Stimulated activated CD4-positive, alpha-beta T cell treated with anti-CD3 and anti-CD28 coated beads, Interleukin-2, amount 100 ng/mL, for 48 hours (primary cell): ENCODE data around the gene MIEN1.
"Not testable (repeated sequence)": the region's sequence is repeated elsewhere in the genome, so short reads cannot be mapped to it uniquely, and the experiment has no call there.

ENCODE experiments used
- DNase-seq, 2 donors: peaks; one replicate each; pipeline ENCODE4 v3.0.0-alpha.2; 2020

Gene MIEN1

DNA sequence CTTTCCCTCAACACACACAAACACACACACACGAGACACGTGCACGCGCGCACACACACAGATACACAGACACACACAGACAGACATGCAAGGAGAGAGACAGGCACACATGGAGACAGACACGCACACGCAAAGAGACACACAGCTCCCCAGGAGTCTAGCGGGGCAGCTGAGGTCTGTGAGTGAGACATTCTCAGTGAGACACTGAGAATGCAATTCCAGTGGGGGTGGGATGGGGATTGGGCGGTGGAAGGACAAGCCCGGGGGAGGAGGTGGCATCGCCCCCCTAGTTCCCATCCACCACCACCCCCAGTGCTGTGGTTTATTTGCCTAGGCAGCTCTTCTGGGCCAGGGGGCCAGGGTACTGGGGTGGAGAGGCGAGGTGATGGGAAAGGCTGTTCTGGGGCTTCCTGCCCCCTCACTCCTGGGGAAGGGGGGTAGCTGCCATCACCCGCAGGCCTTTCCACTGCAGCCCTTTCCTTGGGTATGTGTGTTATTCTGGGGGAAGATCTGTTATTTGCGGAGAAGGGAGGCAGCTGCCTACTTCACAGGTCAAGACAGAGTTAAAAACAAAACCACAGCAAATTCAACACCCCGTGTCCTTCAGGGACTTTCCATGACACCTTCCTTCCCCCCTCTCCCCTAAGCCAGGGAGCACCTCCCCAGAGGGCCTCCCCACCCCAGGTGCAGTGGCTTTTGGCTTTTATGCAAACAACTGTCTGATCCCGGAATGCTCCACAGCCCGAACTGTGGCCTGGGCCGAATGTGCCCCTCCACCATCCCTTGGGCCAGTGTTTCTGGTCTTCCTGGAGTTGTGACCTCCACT is 25.4 kb upstream of the MIEN1 start:
- DNase-seq, result no peak

DNA sequence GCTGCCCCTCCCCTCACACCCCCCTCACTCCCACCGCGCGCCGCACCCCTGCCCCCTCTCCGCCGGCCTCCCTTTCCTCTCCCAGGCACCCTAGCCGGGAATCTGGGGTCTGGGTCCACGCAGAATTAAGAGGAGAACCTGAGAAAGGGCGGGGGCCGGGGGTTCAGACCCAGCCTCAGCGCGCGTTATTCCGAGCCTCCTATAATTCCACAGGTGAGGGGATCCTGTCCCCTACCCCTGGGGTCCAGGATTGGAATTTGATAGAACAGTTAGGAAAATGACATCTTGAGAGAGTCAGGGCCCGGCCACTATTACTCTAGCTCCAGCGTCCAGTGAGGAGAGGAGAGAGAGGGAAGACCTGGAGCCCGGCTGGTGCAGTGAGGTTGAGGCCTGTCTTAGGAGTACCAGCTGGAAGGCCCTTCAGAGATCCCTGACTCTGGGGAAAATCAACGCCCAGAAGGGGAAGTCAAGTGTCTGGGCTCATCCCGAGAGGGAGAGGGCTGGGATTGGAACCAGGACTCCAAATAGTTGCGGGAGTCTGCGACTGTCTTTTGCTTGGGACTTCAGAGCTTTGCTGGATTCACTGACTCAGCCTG is 24.7 kb upstream of the MIEN1 start:
- no peak for DNase-seq

DNA sequence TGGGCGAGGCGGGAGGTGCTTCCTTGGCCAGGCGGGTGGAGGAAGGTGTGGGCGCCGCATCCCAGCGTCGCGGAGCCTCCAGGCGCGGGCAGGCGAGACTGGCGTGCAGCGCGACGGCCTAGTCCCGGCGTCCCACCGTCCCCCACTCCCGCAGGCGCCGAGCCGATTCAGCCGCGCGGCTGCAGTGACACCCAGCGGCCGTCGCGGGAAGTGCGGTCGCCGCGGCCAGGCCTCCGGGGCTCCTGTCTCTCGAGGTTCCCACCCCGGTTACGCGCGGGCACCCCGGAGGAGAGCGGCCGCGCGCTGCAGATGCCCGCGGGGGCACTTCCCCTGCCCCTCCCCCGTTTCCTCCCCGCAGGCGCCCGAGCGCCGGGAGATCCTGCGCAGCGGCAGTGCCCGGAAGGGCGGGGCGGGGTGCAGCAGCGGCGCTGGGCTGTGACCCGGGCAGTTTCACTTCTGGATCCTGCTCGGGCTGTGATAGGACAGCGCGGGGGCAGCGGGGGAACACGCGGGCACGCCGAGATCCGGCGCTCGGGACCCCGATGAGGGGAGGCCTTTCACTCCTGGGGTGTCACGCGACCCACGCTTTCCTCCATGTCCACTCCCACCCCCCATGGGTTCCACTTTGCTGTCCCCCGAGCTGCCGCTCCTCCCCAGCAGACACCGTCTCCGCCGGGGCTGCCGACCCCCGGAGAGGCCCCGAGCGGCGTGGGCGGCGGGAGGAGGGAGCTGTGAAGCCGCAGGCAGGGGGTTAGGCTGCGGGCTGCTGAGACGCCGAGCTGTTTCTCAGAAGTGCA is 24.0 kb upstream of the MIEN1 start:
- DNase-seq, result peak; percentile 94 to 95

GRCh38 chr17:39753514-39754160 is 23.3 kb upstream of the MIEN1 start:
- DNase-seq, result peak in 1 of 2 donors; percentile 58

DNA sequence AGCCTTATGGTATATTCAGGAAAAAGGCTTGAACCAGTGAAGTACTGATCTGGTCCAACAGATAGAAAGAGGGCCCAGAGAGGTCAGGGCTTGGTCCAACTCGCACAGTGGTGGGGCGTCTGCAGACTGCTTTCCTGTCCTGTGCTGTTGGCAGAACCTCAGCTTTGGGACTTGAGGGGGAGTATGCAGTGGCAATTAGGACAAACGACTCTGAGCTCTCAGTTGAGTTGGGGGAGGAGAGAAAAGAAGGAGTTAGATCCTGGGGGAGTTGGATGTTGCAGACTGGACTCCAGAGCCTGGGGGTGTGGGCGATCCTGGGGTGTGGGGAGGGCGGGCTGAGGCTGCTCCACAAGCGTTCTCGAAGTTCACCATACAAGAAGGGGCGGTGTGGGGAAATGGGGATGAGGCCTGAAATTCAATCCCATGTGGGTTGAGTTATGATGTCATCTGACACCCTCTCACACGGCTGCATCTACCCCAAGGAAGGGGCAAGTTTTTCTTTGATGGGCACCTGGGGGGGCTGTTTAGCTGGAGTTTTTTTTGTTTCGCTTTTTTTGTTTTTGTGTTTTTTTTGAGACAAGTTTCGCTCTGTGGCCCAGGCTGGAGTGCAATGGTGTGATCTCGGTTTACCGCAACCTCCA is 22.0 kb upstream of the MIEN1 start:
- no peak for DNase-seq

DNA sequence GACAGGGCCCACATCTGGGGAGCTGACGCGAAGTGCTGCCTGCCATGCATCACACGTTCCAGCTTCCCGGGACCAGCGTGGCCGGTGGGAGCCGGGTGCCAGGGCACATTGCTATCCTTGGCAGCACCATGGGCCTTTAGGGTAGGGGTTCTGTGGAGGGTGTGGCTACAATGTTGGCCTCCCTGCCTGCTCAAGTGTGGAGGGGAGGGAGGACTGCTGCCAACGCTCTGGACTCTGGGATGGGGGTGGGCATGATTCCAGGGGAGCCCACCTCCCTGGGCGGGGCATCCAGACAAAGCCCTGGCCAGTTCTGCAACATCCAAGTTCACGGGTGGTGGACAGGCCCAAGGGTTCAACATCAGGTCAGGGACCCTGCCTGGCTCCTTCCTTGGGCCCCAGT is 21.3 kb upstream of the MIEN1 start:
- DNase-seq, result no peak

GRCh38 chr17:39751016-39751543 is 20.7 kb upstream of the MIEN1 start:
- no peak for DNase-seq

GRCh38 chr17:39750131-39751015 is 20.0 kb upstream of the MIEN1 start:
- no peak for DNase-seq

DNA sequence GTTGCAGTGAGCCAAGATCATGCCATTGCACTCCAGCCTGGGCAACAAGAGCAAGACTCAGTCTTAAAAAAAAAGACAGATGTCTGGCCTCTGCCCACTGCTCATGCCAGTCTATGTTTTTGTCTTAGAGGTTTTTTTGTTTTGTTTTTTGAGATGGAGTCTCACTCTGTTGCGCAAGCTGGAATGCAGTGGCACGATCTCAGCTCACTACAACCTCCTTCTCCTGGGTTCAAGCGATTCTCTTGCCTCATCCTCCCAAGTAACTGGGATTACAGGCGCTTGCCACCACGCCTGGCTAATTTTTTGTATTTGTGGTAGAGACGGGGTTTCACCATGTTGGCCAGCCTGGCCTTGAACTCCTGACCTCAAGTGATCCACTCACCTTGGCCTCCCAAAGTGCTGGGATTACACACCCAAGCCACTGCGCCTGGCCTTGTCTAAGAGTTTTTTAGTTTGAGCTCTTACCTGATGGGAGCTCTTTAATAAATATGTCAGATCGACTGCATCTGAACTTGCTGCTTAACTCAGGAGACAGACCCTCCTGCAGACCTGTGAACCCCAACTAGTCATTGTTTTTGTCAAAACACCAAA is 18.2 kb upstream of the MIEN1 start:
- not testable (repeated sequence) for DNase-seq

GRCh38 chr17:39747745-39748144 is 17.4 kb upstream of the MIEN1 start:
- no peak for DNase-seq

DNA sequence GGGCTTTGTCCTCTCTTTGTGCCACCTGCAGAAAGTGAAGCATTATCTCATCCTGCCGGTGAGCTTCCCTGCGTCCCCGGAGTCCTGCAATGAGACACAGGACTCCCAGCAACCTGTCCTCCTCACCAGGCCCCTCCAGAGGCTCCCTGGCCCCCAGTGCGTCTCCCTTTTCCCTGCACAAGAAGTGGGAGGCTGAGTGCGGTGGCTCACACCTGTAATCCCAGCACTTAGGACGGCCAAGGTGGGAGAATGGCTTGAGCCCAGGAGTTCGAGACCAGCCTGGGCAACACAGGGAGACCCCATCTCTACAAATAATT is 15.8 kb upstream of the MIEN1 start:
- DNase-seq, result no peak

GRCh38 chr17:39745335-39746144 is 15.2 kb upstream of the MIEN1 start:
- DNase-seq, result no peak

GRCh38 chr17:39744836-39745215 is 14.5 kb upstream of the MIEN1 start:
- DNase-seq, result no peak

DNA sequence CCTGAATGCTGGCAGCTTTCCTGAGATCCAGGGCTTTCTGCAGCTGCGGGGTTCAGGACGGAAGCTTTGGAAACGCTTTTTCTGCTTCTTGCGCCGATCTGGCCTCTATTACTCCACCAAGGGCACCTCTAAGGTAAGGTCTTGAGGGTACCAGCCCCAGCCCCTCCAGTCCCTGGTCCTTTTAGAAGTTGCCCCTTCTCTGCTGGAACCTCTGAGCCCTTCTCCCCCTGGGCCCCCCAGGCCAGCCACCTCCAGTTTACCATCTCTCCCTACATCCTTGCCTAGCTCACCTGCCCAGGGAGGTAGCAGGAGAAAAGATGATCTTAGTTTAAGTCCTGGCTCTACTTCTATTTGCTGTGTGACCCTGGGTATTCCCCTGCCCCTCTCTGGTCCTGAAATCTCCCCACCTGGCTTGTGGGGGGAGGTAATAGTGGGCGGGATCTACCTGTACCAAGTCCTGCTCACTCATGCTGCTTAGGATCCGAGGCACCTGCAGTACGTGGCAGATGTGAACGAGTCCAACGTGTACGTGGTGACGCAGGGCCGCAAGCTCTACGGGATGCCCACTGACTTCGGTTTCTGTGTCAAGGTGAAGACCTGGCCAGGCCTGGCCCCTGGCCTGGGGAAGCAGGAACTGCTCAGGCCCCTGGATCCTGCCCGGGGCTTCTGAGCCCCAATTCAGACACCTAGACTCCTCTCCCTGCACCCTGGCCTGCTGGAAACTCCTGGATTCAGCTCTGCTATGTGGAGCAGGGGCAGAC is 13.9 kb upstream of the MIEN1 start:
- no peak for DNase-seq

DNA sequence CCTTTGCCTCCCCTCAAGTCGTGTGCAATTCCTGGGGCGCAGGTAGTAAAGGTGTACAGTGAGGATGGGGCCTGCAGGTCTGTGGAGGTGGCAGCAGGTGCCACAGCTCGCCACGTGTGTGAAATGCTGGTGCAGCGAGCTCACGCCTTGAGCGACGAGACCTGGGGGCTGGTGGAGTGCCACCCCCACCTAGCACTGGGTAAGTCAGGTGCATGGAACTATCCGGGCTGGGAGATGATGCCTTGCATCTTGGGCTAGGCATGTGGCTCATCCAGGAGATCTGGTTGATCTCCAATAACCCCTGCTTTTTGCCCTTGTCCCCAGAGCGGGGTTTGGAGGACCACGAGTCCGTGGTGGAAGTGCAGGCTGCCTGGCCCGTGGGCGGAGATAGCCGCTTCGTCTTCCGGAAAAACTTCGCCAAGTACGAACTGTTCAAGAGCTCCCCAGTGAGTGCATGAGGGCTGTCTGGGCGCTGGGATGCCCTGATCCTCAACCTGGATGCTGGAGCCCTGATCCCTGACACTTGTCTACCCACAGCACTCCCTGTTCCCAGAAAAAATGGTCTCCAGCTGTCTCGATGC is 12.6 kb upstream of the MIEN1 start:
- no peak for DNase-seq

- DNase-seq, result no peak
Observed at GRCh38 chr17:39742126-39742855, 12.0 kb upstream of the MIEN1 start.

DNA sequence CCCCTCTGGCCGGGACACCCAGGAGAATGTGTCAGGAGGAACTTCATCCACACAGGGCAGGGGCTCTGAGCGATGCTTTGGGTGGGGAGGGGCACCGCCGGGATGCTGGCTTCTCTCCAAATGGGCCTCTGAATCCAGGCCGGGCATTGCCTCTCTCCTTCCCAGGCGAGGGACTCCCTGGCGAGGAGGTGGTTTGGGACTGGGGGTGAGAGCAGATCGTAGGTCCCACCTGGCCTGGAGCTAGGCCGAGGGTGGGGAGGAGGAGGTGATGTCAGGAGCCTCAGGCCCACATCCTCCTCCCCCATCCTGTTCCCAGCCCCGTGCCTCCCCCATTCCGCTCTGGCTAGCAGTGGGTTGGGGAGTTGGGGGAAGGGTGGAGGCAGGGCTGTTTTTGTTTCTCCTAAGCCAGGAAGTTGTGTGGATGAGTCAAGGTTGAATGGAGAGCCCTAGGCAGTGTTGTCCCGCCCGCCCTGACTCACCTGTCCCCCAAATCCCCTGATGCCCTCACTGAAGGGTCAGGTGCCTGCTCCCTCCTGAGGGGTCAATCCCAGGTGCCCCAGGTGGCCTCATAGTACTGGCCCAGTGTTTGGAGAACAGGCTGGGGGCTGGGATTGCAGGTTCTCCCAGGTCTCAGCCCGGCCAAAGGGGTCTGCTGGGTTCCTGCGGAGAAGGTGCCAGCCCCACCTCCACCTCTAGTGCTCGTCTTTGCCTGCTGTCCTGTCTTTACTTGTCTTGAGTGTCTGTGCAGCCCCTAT is 10.2 kb upstream of the MIEN1 start:
- no peak for DNase-seq

- DNase-seq, result no peak
Observed at GRCh38 chr17:39739885-39740356, 9.6 kb upstream of the MIEN1 start.
